ENCODE data around the gene HIPK2. TPM values are rescaled to one million over a fixed set of nuclear protein-coding genes. Genes with fewer than 3 reads are reported as not detected.
A peak's percentile ranks its signal among the peaks of the same experiment; 100 is the strongest.

The HIPK2 gene
- total and polyA plus RNA-seq, 2 experiments from 2014 or later = 18.2 to 22.9 TPM

GRCh38 chr7:139603282-139603681 is 174.5 kb downstream of the HIPK2 start:
- H2AFZ ChIP-seq = no peak overlapping the region
- no peak overlapping the region for H3K4me2 ChIP-seq
- no peaks in the 10 kb centered on the region for H3K4me1 ChIP-seq (ENCODE audit: insufficient read depth)
- no peaks in the 10 kb centered on the region for H3K36me3 ChIP-seq (replicated peaks; ENCODE audit: insufficient read depth, low read depth)
- no peak for DNase-seq (ENCODE audit: low spot score)
- H3K27ac ChIP-seq = no peak overlapping the region
- no peaks in the 10 kb centered on the region for H3K27me3 ChIP-seq
- H3K9me2 ChIP-seq (replicated peaks; ENCODE audit: insufficient read depth) = no peaks in the 10 kb centered on the region
- H3K79me2 ChIP-seq = no peaks in the 10 kb centered on the region
- TF ChIP-seq EZH2 (IDR thresholded peaks at IDR 0.05; ENCODE audit: borderline replicate concordance) (no peak), CTCF (IDR thresholded peaks at IDR 0.05; ENCODE audit: poor library complexity) (no peak), EZH2phosphoT487 (IDR thresholded peaks at IDR 0.05; ENCODE audit: low read depth, severe bottlenecking, unreplicated experiment) (no peak)
- no peaks in the 10 kb centered on the region for H3K9me3 ChIP-seq (ENCODE audit: low read depth)
- H3K4me3 ChIP-seq = no peak overlapping the region
- 86% methylated on average over 5 of the region's 5 CpGs for WGBS (ENCODE audit: low lambda C conversion rate, missing lambda C conversion rate)
- no peaks in the 10 kb centered on the region for H4K20me1 ChIP-seq (ENCODE audit: insufficient read depth, poor library complexity, severe bottlenecking)

- Histone ChIP-seq H3K79me2 (no peaks in the 10 kb centered on the region), H3K4me3 (no peak overlapping the region), H3K27ac (no peak overlapping the region), H2AFZ (no peak overlapping the region), H4K20me1 (ENCODE audit: insufficient read depth, poor library complexity, severe bottlenecking) (no peaks in the 10 kb centered on the region), H3K9me3 (ENCODE audit: low read depth) (no peaks in the 10 kb centered on the region), H3K27me3 (no peaks in the 10 kb centered on the region), H3K9me2 (replicated peaks; ENCODE audit: insufficient read depth) (no peaks in the 10 kb centered on the region), H3K4me2 (no peak overlapping the region), H3K4me1 (ENCODE audit: insufficient read depth) (no peaks in the 10 kb centered on the region), H3K36me3 (replicated peaks; ENCODE audit: insufficient read depth, low read depth) (no peaks in the 10 kb centered on the region)
- peak; percentile 49 for DNase-seq (ENCODE audit: low spot score)
- TF ChIP-seq EZH2 (IDR thresholded peaks at IDR 0.05; ENCODE audit: borderline replicate concordance) (no peak), CTCF (IDR thresholded peaks at IDR 0.05; ENCODE audit: poor library complexity) (peak; percentile 62)
- WGBS (ENCODE audit: low lambda C conversion rate, missing lambda C conversion rate) = 68% methylated on average over 7 of the region's 7 CpGs
These were observed 175.6 kb downstream of the HIPK2 start for GRCh38 chr7:139602143-139602722.

GRCh38 chr7:139601176-139601575 is 176.6 kb downstream of the HIPK2 start:
- H3K4me3 ChIP-seq = no peak overlapping the region
- H3K79me2 ChIP-seq = no peaks in the 10 kb centered on the region
- no peak for DNase-seq (ENCODE audit: low spot score)
- no peak overlapping the region for H3K27ac ChIP-seq
- H3K27me3 ChIP-seq = no peaks in the 10 kb centered on the region
- no peak for TF ChIP-seq EZH2phosphoT487 (IDR thresholded peaks at IDR 0.05; ENCODE audit: low read depth, severe bottlenecking, unreplicated experiment)
- TF ChIP-seq EZH2 (IDR thresholded peaks at IDR 0.05; ENCODE audit: borderline replicate concordance) = no peak
- TF ChIP-seq CTCF (IDR thresholded peaks at IDR 0.05; ENCODE audit: poor library complexity) = no peak
- H2AFZ ChIP-seq = no peak overlapping the region
- no peaks in the 10 kb centered on the region for H3K9me2 ChIP-seq (replicated peaks; ENCODE audit: insufficient read depth)
- H3K9me3 ChIP-seq (ENCODE audit: low read depth) = no peaks in the 10 kb centered on the region
- no peak overlapping the region for H3K4me2 ChIP-seq
- WGBS (ENCODE audit: low lambda C conversion rate, missing lambda C conversion rate) = 99% methylated on average over 6 of the region's 6 CpGs
- H4K20me1 ChIP-seq (ENCODE audit: insufficient read depth, poor library complexity, severe bottlenecking) = no peaks in the 10 kb centered on the region
- H3K4me1 ChIP-seq (ENCODE audit: insufficient read depth) = no peaks in the 10 kb centered on the region
- H3K36me3 ChIP-seq (replicated peaks; ENCODE audit: insufficient read depth, low read depth) = no peaks in the 10 kb centered on the region

- Histone ChIP-seq H3K4me2 (no peak overlapping the region), H2AFZ (no peak overlapping the region), H3K4me3 (no peak overlapping the region), H3K27me3 (no peaks in the 10 kb centered on the region), H4K20me1 (ENCODE audit: insufficient read depth, poor library complexity, severe bottlenecking) (no peaks in the 10 kb centered on the region), H3K79me2 (no peaks in the 10 kb centered on the region), H3K36me3 (replicated peaks; ENCODE audit: insufficient read depth, low read depth) (no peaks in the 10 kb centered on the region), H3K9me3 (ENCODE audit: low read depth) (no peaks in the 10 kb centered on the region), H3K27ac (no peak overlapping the region), H3K4me1 (ENCODE audit: insufficient read depth) (no peaks in the 10 kb centered on the region), H3K9me2 (replicated peaks; ENCODE audit: insufficient read depth) (no peaks in the 10 kb centered on the region)
- WGBS (ENCODE audit: low lambda C conversion rate, missing lambda C conversion rate) = 98% methylated on average over 8 of the region's 8 CpGs
- no peak for TF ChIP-seq EZH2 (IDR thresholded peaks at IDR 0.05; ENCODE audit: borderline replicate concordance)
- TF ChIP-seq CTCF (IDR thresholded peaks at IDR 0.05; ENCODE audit: poor library complexity) = no peak
- no peak for TF ChIP-seq EZH2phosphoT487 (IDR thresholded peaks at IDR 0.05; ENCODE audit: low read depth, severe bottlenecking, unreplicated experiment)
- DNase-seq (ENCODE audit: low spot score) = no peak
These were observed 177.5 kb downstream of the HIPK2 start for GRCh38 chr7:139600306-139600705.

Data from hepatocyte (in vitro differentiated cells).